Lower leg skin (tissue), 4 donors: ENCODE measurements around the gene THAP4. TPM values are rescaled to one million over a fixed set of nuclear protein-coding genes. Genes with fewer than 3 reads are reported as not detected.

ENCODE experiments used
- DNase-seq, 2 donors: peaks; one replicate each; pipeline ENCODE4 v3.0.0-alpha.2; 2019; ENCODE audit warnings: low spot score in 2 of 2
- H3K4me3 ChIP-seq: fragments of 200-600 bp; sonication (generic); 2 replicates; pipeline ENCODE4 v1.5.1; 2017; ENCODE audit warnings: mild to moderate bottlenecking, low read depth; ENCODE audit not compliant: poor library complexity, severe bottlenecking
- CTCF ChIP-seq, 3 donors: fragments of 450-650 bp; IDR thresholded peaks; one replicate each; pipeline ENCODE4 v1.5.1; 2016; ENCODE audit warnings: antibody characterized with exemption in 3 of 3, mild to moderate bottlenecking in 3 of 3, moderate library complexity in 2 of 3
- POLR2A ChIP-seq, 2 donors: fragments of 450-650 bp; IDR thresholded peaks; one replicate each; pipeline ENCODE4 v1.6.1; 2016 to 2017; ENCODE audit warnings: antibody characterized with exemption in 2 of 2, mild to moderate bottlenecking in 1 of 2, moderate library complexity in 1 of 2
- WGBS, 2 donors: methylation state at CpG; one replicate each; pipeline ENCODE4 v1.1.5; 2018; 5-methylcytosine and 5-hydroxymethylcytosine counted together
- intact Hi-C: fragments of 100-400 bp; cut with DNase I; formaldehyde crosslinking; loops from one replicate; pipeline ENCODE4 v1.15.0; 2023; ENCODE audit warnings: low total_unique reads
- total RNA-seq, 4 donors: library from RNA; depleted of rRNA; stranded (reverse); fragments of >200 nt; gene quantifications; one replicate each; pipeline ENCODE4 v1.1.0, GENCODE V29; 2016

THAP4 gene
- total RNA-seq, 4 donors from 2014 or later: 52.4 to 60.7 (median 58.3) TPM

GRCh38 chr2:241546771-241547498 is 90.0 kb downstream of the THAP4 start:
- DNase-seq: no peak
- TF ChIP-seq CTCF (IDR thresholded peaks at IDR 0.05): no peak
- TF ChIP-seq POLR2A (IDR thresholded peaks at IDR 0.05): no peak
- H3K4me3 ChIP-seq: no peak overlapping the region
- intact Hi-C loops: no loop called here
- 31 to 44% methylated on average over 25 of the region's 25 CpGs for WGBS, 2 donors

- no peak overlapping the region for H3K4me3 ChIP-seq
- 63 to 71% methylated on average over 12 of the region's 12 CpGs for WGBS, 2 donors
- TF ChIP-seq POLR2A (IDR thresholded peaks at IDR 0.05): no peak
- TF ChIP-seq CTCF (IDR thresholded peaks at IDR 0.05): peak in 1 of 3 donors; percentile 61
- no peak for DNase-seq
- intact Hi-C loops: no loop called here
Measured at GRCh38 chr2:241545523-241546473, 91.2 kb downstream of the THAP4 start.

DNA sequence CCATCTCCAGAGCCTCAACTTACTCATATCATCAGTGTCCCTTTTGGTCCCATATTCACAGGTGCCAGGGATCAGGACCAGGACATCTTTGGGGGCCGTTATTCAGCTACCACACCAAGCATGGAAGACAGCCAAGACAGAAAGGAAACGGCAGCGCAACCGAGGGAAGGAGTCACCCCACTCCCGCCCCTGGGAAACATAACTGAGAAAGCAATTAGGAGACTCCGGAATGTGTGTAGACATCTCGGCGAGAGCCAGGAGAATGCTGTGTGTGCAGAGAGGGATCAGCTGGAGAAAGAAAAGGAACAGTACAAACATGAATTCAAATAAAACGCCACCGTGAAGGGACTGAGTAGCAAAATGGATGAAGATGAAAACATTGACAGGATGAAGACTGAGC is 91.9 kb downstream of the THAP4 start:
- 24 to 31% methylated on average over 10 of the region's 10 CpGs for WGBS, 2 donors
- intact Hi-C loops: no loop called here
- TF ChIP-seq POLR2A (IDR thresholded peaks at IDR 0.05) (no peak), CTCF (IDR thresholded peaks at IDR 0.05) (no peak)
- no peak overlapping the region for H3K4me3 ChIP-seq
- no peak for DNase-seq

- no peak for TF ChIP-seq CTCF (IDR thresholded peaks at IDR 0.05)
- DNase-seq: no peak
- WGBS, 2 donors: 79 to 90% methylated on average over 15 of the region's 15 CpGs
- intact Hi-C loops: no loop called here
- no peak overlapping the region for H3K4me3 ChIP-seq
Measured at GRCh38 chr2:241542278-241542605, 94.7 kb downstream of the THAP4 start.

GRCh38 chr2:241541564-241542277 is 95.2 kb downstream of the THAP4 start:
- TF ChIP-seq CTCF (IDR thresholded peaks at IDR 0.05) (no peak), POLR2A (IDR thresholded peaks at IDR 0.05) (no peak)
- no peak for DNase-seq
- intact Hi-C loops: no loop called here
- H3K4me3 ChIP-seq: no peak overlapping the region
- WGBS, 2 donors: 16 to 32% methylated on average over 26 to 53 of the region's 62 CpGs
